ENCODE data around the gene POM121C.
"Not testable (repeated sequence)": the region's sequence is repeated elsewhere in the genome, so short reads cannot be mapped to it uniquely, and the experiment has no call there.

GRCh38 chr7:75485355-75485978 lies 632 bp downstream of the POM121C start:
- not testable (repeated sequence) for TF ChIP-seq ZNF133, ZNF2, YY1 (tag by site-specific recombination; IDR thresholded peaks at IDR 0.05)

All from HEK293 (cell line).